HCT116 (cell line): ENCODE results near the gene BORCS5. TPM values are rescaled to one million over a fixed set of nuclear protein-coding genes. Genes with fewer than 3 reads are reported as not detected.

ENCODE experiments used
- ATAC-seq: fragments of 200-7000 bp; cut with Tn5 transposase; 2 replicates; pipeline ENCODE4 v1.9.1; 2020; ENCODE audit warnings: mild to moderate bottlenecking, moderate library complexity
- BruUV-seq: library from RNA; stranded (reverse); fragments of 400-500 nt; replicated peaks from 2 replicates; lab custom pipeline; 2021; lab: Mats Ljungman, UMichigan
- CTCF ChIA-PET: fragments of 300-600 bp; sonication (Branson Sonifier 250); formaldehyde crosslinking; loops from one replicate; lab custom pipeline; 2021; ENCODE audit warnings: antibody characterized with exemption; lab: Charles Lee
- POLR2A ChIA-PET: fragments of 300-600, 350-600 bp; sonication (Branson Sonifier 250); formaldehyde crosslinking; loops from one replicate; lab custom pipeline; 2021; ENCODE audit warnings: antibody characterized with exemption; lab: Charles Lee
- RAD21 ChIA-PET, 2 experiments: fragments of 300-600 bp; sonication (Branson Sonifier 250); formaldehyde crosslinking; loops; one replicate each; lab custom pipeline; 2023; ENCODE audit warnings: low total read pairs in 2 of 2; ENCODE audit not compliant: uncharacterized antibody in 2 of 2, unreplicated experiment in 2 of 2, low non-redundant PET in 1 of 2; lab: Charles Lee
- DNase-seq: peaks from one replicate; pipeline ENCODE4 v3.0.0-alpha.2; 2010; ENCODE audit warnings: low read depth, low spot score
- H2AFZ ChIP-seq: fragments of 200-600 bp; shearing (Covaris generic), sonication (generic); 2 replicates; pipeline ENCODE4 v1.6.1; 2017; ENCODE audit warnings: low read depth, mixed run types, mixed read lengths, antibody characterized with exemption, low read length; ENCODE audit not compliant: poor library complexity, severe bottlenecking
- H3K27ac ChIP-seq: 2 replicates; pipeline ENCODE4 v1.5.1; 2012; ENCODE audit warnings: low read depth, low read length
- H3K27me3 ChIP-seq: fragments of 200-600 bp; sonication (generic); 2 replicates; pipeline ENCODE4 v1.6.1; 2016; ENCODE audit warnings: mixed run types, low read length, mixed read lengths; ENCODE audit not compliant: insufficient read depth
- H3K36me3 ChIP-seq, 2 experiments: fragments of 200-500 bp in 1 of 2; fragments of 200-600 bp in 1 of 2; sonication (Bioruptor generic) in 1 of 2; sonication (generic) in 1 of 2; 2 replicates each; pipeline versions ENCODE4 v1.5.1 to v1.6.1; 2014 to 2016; ENCODE audit warnings: low read length in 2 of 2, inconsistent platforms in 1 of 2, mixed read lengths in 1 of 2, mixed run types in 1 of 2; ENCODE audit not compliant: insufficient read depth in 2 of 2, control insufficient read depth in 1 of 2
- H3K4me1 ChIP-seq, 2 experiments: fragments of 200-600 bp in 1 of 2; sonication (generic) in 1 of 2; 2 replicates each; pipeline versions ENCODE4 v1.5.1 to v1.6.1; 2012 to 2017; ENCODE audit warnings: low read length in 2 of 2, inconsistent platforms in 1 of 2, mild to moderate bottlenecking in 1 of 2, mixed read lengths in 1 of 2, mixed run types in 1 of 2, moderate library complexity in 1 of 2; ENCODE audit not compliant: insufficient read depth in 2 of 2, control insufficient read depth in 1 of 2
- H3K4me2 ChIP-seq: fragments of 200-600 bp; sonication (generic); 2 replicates; pipeline ENCODE4 v1.6.1; 2017; ENCODE audit warnings: mixed run types, low read length, mixed read lengths
- H3K4me3 ChIP-seq, 2 experiments: fragments of 200-600 bp in 1 of 2; sonication (generic) in 1 of 2; replicated peaks in 1 of 2; 2 replicates each; pipeline ENCODE4 v1.5.1; 2011 to 2016; ENCODE audit warnings: low read length in 2 of 2, control low read depth in 1 of 2, low read depth in 1 of 2, mild to moderate bottlenecking in 1 of 2, mixed read lengths in 1 of 2, mixed run types in 1 of 2
- H3K79me2 ChIP-seq: fragments of 200-600 bp; sonication (generic); 2 replicates; pipeline ENCODE4 v1.6.1; 2017; ENCODE audit warnings: mild to moderate bottlenecking, mixed run types, low read length, moderate library complexity, mixed read lengths; ENCODE audit not compliant: insufficient read depth
- H3K9ac ChIP-seq: fragments of 200-600 bp; sonication (generic); 2 replicates; pipeline ENCODE4 v1.6.1; 2016; ENCODE audit warnings: low read length, mixed read lengths
- H3K9me2 ChIP-seq: fragments of 200-600 bp; sonication (generic), shearing (Covaris generic); 2 replicates; pipeline ENCODE4 v1.6.1; 2017; ENCODE audit warnings: mixed run types, mild to moderate bottlenecking, moderate library complexity; ENCODE audit not compliant: insufficient read depth
- H3K9me3 ChIP-seq, 2 experiments: fragments of 200-500 bp in 1 of 2; fragments of 200-600 bp in 1 of 2; sonication (Bioruptor generic) in 1 of 2; sonication (generic) in 1 of 2; 2 replicates each; pipeline ENCODE4 v1.6.1; 2014 to 2017; ENCODE audit warnings: low read length in 2 of 2, mixed read lengths in 2 of 2, inconsistent platforms in 1 of 2, low read depth in 1 of 2, mild to moderate bottlenecking in 1 of 2, mixed run types in 1 of 2, moderate library complexity in 1 of 2; ENCODE audit not compliant: control insufficient read depth in 1 of 2, insufficient read depth in 1 of 2
- H4K20me1 ChIP-seq: fragments of 200-600 bp; sonication (generic), shearing (Covaris generic); 2 replicates; pipeline ENCODE4 v1.6.1; 2017; ENCODE audit warnings: mixed run types, mild to moderate bottlenecking, moderate library complexity; ENCODE audit not compliant: insufficient read depth
- ATF3 ChIP-seq: IDR thresholded peaks from 2 replicates; pipeline ENCODE4 v1.6.1; 2012
- CTCF ChIP-seq, 3 experiments: fragments of 200-600 bp in 1 of 3; sonication (generic) in 1 of 3; IDR thresholded peaks in 2 of 3; conservative IDR thresholded peaks in 1 of 3; 2 replicates each; pipeline ENCODE4 v1.5.1; 2012 to 2017; ENCODE audit warnings: low read depth in 2 of 3, low read length in 2 of 3, antibody characterized with exemption in 1 of 3, borderline replicate concordance in 1 of 3, control low read depth in 1 of 3, mild to moderate bottlenecking in 1 of 3, mixed read lengths in 1 of 3, mixed run types in 1 of 3, moderate library complexity in 1 of 3; ENCODE audit not compliant: insufficient read depth in 1 of 3
- POLR2A ChIP-seq: IDR thresholded peaks from 2 replicates; pipeline ENCODE4 v1.7.0; 2011; ENCODE audit warnings: borderline replicate concordance; ENCODE audit not compliant: insufficient read depth, insufficient read length; ENCODE audit errors: extremely low read depth
- YY1 ChIP-seq: IDR thresholded peaks from 2 replicates; pipeline ENCODE4 v1.6.1; 2011; ENCODE audit warnings: low read length, low read depth, moderate library complexity, mild to moderate bottlenecking; ENCODE audit not compliant: insufficient replicate concordance; ENCODE audit errors: extremely low read depth
- intact Hi-C: fragments of 100-400 bp; cut with micrococcal nuclease; formaldehyde crosslinking; loops from 2 replicates; pipeline ENCODE4 v1.10.0; 2022
- total RNA-seq: library from RNA; stranded (reverse); gene quantifications from one replicate; pipeline ENCODE4 v1.2.1, GENCODE V29; 2021; ENCODE audit not compliant: unreplicated experiment
- TF ChIP-seq, protein P1 (sequence below): IDR thresholded peaks from 2 replicates; pipeline ENCODE4 v1.6.1; 2011; ENCODE audit warnings: mild to moderate bottlenecking, low read length, moderate library complexity; ENCODE audit not compliant: insufficient replicate concordance; ENCODE audit errors: extremely low read depth

BORCS5 gene
- total RNA-seq, 1 experiment from 2014 or later, result 8.7 TPM

DNA sequence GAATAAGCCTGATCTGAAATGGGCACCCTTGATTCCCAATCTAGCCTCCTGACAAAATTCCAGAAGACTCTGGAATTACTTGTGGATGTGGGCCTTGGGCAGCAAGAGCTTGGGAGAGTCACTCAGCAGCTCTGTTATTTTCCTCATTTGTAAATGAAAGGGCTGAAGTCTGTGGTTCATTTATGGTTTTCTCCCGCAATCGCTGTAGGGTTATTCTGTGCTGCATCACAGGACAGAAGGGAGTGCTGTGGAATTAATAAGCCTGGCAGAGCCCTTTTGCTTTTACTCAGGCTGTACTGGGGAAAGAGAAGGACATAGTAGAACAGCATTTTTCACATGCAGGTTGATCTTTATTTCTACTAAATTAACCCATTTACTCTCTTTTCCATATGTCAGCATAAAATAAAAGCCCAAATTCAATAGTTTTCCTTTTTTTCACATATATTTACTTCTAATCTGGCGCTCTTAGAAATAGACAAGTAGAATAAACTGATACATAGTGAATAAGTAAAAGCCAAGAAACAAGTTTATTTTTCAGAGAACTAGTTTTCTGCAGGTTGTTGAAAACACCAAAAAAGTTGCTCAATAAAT is 156.6 kb downstream of the BORCS5 start:
- intact Hi-C loops, result no loop called here
- no peak overlapping the region for H3K9ac ChIP-seq
- TF ChIP-seq YY1 (no peak), POLR2A (no peak)
- TF ChIP-seq, all 23 proteins: peak for 0
- POLR2A ChIA-PET, result no interaction called here
- H3K79me2 ChIP-seq, result no peaks in the 10 kb centered on the region
- H2AFZ ChIP-seq, result no peak overlapping the region
- DNase-seq (no peak), ATAC-seq (no peak)
- RAD21 ChIA-PET, result no interaction called here
- H3K9me2 ChIP-seq, result no peaks in the 10 kb centered on the region
- no peak overlapping the region for H3K4me3 ChIP-seq
- H3K4me2 ChIP-seq, result no peak overlapping the region
- H3K27ac ChIP-seq, result no peak overlapping the region
- BruUV-seq, result no TSS peak
- no peaks in the 10 kb centered on the region for H3K27me3 ChIP-seq
- no peaks in the 10 kb centered on the region for H3K9me3 ChIP-seq
- CTCF ChIA-PET, result no interaction called here
- H3K4me1 ChIP-seq, result no peaks in the 10 kb centered on the region
- H3K36me3 ChIP-seq, result no peaks in the 10 kb centered on the region
- H4K20me1 ChIP-seq, result no peaks in the 10 kb centered on the region

DNA sequence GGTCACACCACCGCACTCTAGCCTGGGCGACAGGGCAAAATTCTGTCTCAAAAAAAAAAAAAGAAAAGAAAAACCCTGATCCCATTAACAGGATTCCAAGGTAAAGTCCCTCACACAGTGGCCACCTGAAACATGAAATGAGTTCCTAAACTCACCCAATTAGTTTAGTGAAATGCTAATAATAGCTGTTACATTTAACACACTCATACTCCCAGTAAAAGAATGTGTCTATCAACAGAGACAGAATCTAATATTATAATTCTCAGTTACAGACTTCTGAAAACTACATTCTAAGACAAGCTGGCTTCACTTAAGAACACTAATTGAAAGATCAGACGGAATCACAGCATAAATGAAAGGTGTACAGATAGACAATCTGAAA is 161.6 kb downstream of the BORCS5 start:
- no peaks in the 10 kb centered on the region for H3K79me2 ChIP-seq
- H3K4me2 ChIP-seq, result no peak overlapping the region
- no peaks in the 10 kb centered on the region for H4K20me1 ChIP-seq
- no peaks in the 10 kb centered on the region for H3K4me1 ChIP-seq
- H3K27me3 ChIP-seq, result no peaks in the 10 kb centered on the region
- H3K9me3 ChIP-seq, result no peaks in the 10 kb centered on the region
- TF ChIP-seq ATF3, result no peak
- TF ChIP-seq, protein P1, sequence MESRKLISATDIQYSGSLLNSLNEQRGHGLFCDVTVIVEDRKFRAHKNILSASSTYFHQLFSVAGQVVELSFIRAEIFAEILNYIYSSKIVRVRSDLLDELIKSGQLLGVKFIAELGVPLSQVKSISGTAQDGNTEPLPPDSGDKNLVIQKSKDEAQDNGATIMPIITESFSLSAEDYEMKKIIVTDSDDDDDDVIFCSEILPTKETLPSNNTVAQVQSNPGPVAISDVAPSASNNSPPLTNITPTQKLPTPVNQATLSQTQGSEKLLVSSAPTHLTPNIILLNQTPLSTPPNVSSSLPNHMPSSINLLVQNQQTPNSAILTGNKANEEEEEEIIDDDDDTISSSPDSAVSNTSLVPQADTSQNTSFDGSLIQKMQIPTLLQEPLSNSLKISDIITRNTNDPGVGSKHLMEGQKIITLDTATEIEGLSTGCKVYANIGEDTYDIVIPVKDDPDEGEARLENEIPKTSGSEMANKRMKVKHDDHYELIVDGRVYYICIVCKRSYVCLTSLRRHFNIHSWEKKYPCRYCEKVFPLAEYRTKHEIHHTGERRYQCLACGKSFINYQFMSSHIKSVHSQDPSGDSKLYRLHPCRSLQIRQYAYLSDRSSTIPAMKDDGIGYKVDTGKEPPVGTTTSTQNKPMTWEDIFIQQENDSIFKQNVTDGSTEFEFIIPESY, result no peak
- no peak for TF ChIP-seq CTCF (IDR thresholded peaks at IDR 0.05 in 2 of 3, conservative IDR thresholded peaks at IDR 0.05 in 1 of 3; ENCODE audit: borderline replicate concordance in 1 of 3, insufficient read depth in 1 of 3, low read depth in 2 of 3, low read length in 2 of 3)
- H3K9ac ChIP-seq, result no peak overlapping the region
- H3K36me3 ChIP-seq, result no peaks in the 10 kb centered on the region
- H2AFZ ChIP-seq, result no peak overlapping the region
- RAD21 ChIA-PET, result no interaction called here
- BruUV-seq, result no TSS peak
- CTCF ChIA-PET, result no interaction called here
- POLR2A ChIA-PET, result no interaction called here
- DNase-seq, result no peak
- intact Hi-C loops, result no loop called here
- H3K9me2 ChIP-seq, result no peaks in the 10 kb centered on the region
- H3K27ac ChIP-seq, result no peak overlapping the region
- ATAC-seq, result no peak
- H3K4me3 ChIP-seq, result no peak overlapping the region
